H1 (cell line): ENCODE measurements around the gene SAMD9. TPM values are rescaled to one million over a fixed set of nuclear protein-coding genes. Genes with fewer than 3 reads are reported as not detected.

Source experiments
- CTCF ChIA-PET: fragments of 300-600 bp; sonication (Branson Sonifier 250); formaldehyde crosslinking; loops from one replicate; lab custom pipeline; 2021; ENCODE audit not compliant: partially characterized antibody; lab: Charles Lee
- POLR2A ChIA-PET: fragments of 300-600 bp; sonication (Branson Sonifier 250); formaldehyde crosslinking; loops from one replicate; lab custom pipeline; 2021; ENCODE audit warnings: inconsistent platforms; ENCODE audit not compliant: partially characterized antibody; lab: Charles Lee
- DNase-seq, 2 experiments: peaks; one replicate each; pipeline versions ENCODE4 v3.0.0 to v3.0.0-alpha.2; 2010 to 2022; ENCODE audit warnings: low spot score in 2 of 2, low read depth in 1 of 2, mixed read lengths in 1 of 2
- FAIRE-seq: peaks from 2 replicates; lab custom pipeline; 2011; peaks lifted over from hg19 to GRCh38; lab: Jason Lieb, UNC
- H2AFZ ChIP-seq: 2 replicates; pipeline ENCODE4 v1.8.1; 2012; ENCODE audit warnings: low read length, inconsistent platforms
- H2AK5ac ChIP-seq: 2 replicates; pipeline ENCODE4 v1.6.1; 2013; ENCODE audit warnings: low read depth, low read length
- H2BK120ac ChIP-seq: replicated peaks from 2 replicates; pipeline ENCODE3; 2013; ENCODE audit warnings: low read depth, low read length, inconsistent platforms
- H2BK12ac ChIP-seq: 2 replicates; pipeline ENCODE4 v1.6.1; 2013; ENCODE audit warnings: low read depth, low read length
- H2BK15ac ChIP-seq: 2 replicates; pipeline ENCODE4 v1.6.1; 2013; ENCODE audit warnings: low read length
- H2BK20ac ChIP-seq: 2 replicates; pipeline ENCODE4 v1.6.1; 2013; ENCODE audit warnings: low read length
- H2BK5ac ChIP-seq: 2 replicates; pipeline ENCODE4 v1.6.1; 2013; ENCODE audit warnings: low read depth, low read length
- H3K14ac ChIP-seq: 2 replicates; pipeline ENCODE4 v1.6.1; 2013; ENCODE audit warnings: inconsistent platforms; ENCODE audit not compliant: insufficient read length
- H3K18ac ChIP-seq: 2 replicates; pipeline ENCODE4 v1.6.1; 2013; ENCODE audit warnings: low read length; ENCODE audit errors: extremely low read depth
- H3K23ac ChIP-seq: 2 replicates; pipeline ENCODE4 v1.6.1; 2013; ENCODE audit warnings: inconsistent platforms; ENCODE audit not compliant: insufficient read length
- H3K23me2 ChIP-seq: 2 replicates; pipeline ENCODE4 v1.6.1; 2013; ENCODE audit warnings: low read depth, low read length
- H3K27ac ChIP-seq: 2 replicates; pipeline ENCODE4 v1.6.1; 2011; ENCODE audit warnings: low read depth, low read length, inconsistent platforms
- H3K27me3 ChIP-seq, 4 experiments: replicated peaks in 1 of 4; 1 replicate in 1 of 4; 2 replicates in 3 of 4; pipeline versions ENCODE4 v1.6.1 to v1.8.1; 2011 to 2013; ENCODE audit warnings: low read length in 3 of 4, mild to moderate bottlenecking in 3 of 4, inconsistent platforms in 2 of 4, mixed read lengths in 2 of 4, moderate library complexity in 1 of 4; ENCODE audit not compliant: control insufficient read depth in 3 of 4, insufficient read depth in 3 of 4; ENCODE audit errors: extremely low read depth in 1 of 4
- H3K36me3 ChIP-seq, 4 experiments: 2 replicates each; pipeline versions ENCODE4 v1.6.1 to v1.8.1; 2011 to 2013; ENCODE audit warnings: mild to moderate bottlenecking in 4 of 4, low read length in 3 of 4, moderate library complexity in 2 of 4, control low read depth in 1 of 4, inconsistent platforms in 1 of 4; ENCODE audit not compliant: insufficient read depth in 4 of 4, control insufficient read depth in 2 of 4
- H3K4ac ChIP-seq: replicated peaks from 2 replicates; pipeline ENCODE3; 2013; ENCODE audit warnings: low read length, low read depth, mixed read lengths, inconsistent platforms; ENCODE audit not compliant: insufficient read length
- H3K4me1 ChIP-seq, 4 experiments: replicated peaks in 1 of 4; 1 replicate in 1 of 4; 2 replicates in 3 of 4; pipeline versions ENCODE4 v1.6.1 to v1.8.1; 2011 to 2013; ENCODE audit warnings: low read length in 3 of 4, inconsistent platforms in 2 of 4, mixed read lengths in 1 of 4; ENCODE audit not compliant: insufficient read depth in 4 of 4, control insufficient read depth in 3 of 4
- H3K4me2 ChIP-seq, 2 experiments: 2 replicates each; pipeline versions ENCODE4 v1.6.1 to v1.8.1; 2011 to 2013; ENCODE audit warnings: low read depth in 2 of 2, low read length in 2 of 2, control low read depth in 1 of 2, inconsistent platforms in 1 of 2, mild to moderate bottlenecking in 1 of 2; ENCODE audit not compliant: insufficient read depth in 1 of 2
- H3K4me3 ChIP-seq, 4 experiments: fragments of 200-600, 300-600 bp in 1 of 4; sonication (generic), shearing (Covaris generic), sonication (Bioruptor Twin) in 1 of 4; 2 replicates each; pipeline versions ENCODE4 v1.5.1 to v1.8.1; 2011 to 2016; ENCODE audit warnings: low read length in 4 of 4, low read depth in 3 of 4, control low read depth in 2 of 4, inconsistent platforms in 2 of 4, mild to moderate bottlenecking in 2 of 4, mixed read lengths in 1 of 4, moderate library complexity in 1 of 4; ENCODE audit not compliant: insufficient read depth in 2 of 4; ENCODE audit errors: extremely low read depth in 1 of 4
- H3K56ac ChIP-seq: replicated peaks from 2 replicates; pipeline ENCODE3; 2013; ENCODE audit warnings: low read depth, mild to moderate bottlenecking, mixed read lengths, low read length, inconsistent platforms; ENCODE audit not compliant: insufficient read length
- H3K79me1 ChIP-seq: 2 replicates; pipeline ENCODE4 v1.6.1; 2013; ENCODE audit warnings: low read depth, low read length, control low read depth
- H3K79me2 ChIP-seq, 2 experiments: 2 replicates each; pipeline versions ENCODE4 v1.6.1 to v1.8.1; 2012 to 2013; ENCODE audit warnings: low read length in 2 of 2, mild to moderate bottlenecking in 2 of 2, inconsistent platforms in 1 of 2; ENCODE audit not compliant: insufficient read depth in 2 of 2, control insufficient read depth in 1 of 2
- H3K9ac ChIP-seq, 4 experiments: replicated peaks in 1 of 4; 1 replicate in 1 of 4; 2 replicates in 3 of 4; pipeline versions ENCODE4 v1.6.1 to v1.8.1; 2011 to 2013; ENCODE audit warnings: low read depth in 3 of 4, low read length in 3 of 4, control low read depth in 2 of 4, mild to moderate bottlenecking in 2 of 4, moderate library complexity in 2 of 4, inconsistent platforms in 1 of 4; ENCODE audit errors: extremely low read depth in 1 of 4
- H3K9me3 ChIP-seq, 2 experiments: 2 replicates each; pipeline versions ENCODE4 v1.6.1 to v1.8.1; 2012 to 2013; ENCODE audit warnings: mild to moderate bottlenecking in 2 of 2, moderate library complexity in 2 of 2, control low read depth in 1 of 2, inconsistent platforms in 1 of 2, low read depth in 1 of 2, low read length in 1 of 2, mixed read lengths in 1 of 2; ENCODE audit not compliant: insufficient read depth in 2 of 2
- H4K20me1 ChIP-seq, 2 experiments: replicated peaks in 1 of 2; 2 replicates each; pipeline versions ENCODE3 to v1.8.1; 2011 to 2013; ENCODE audit warnings: inconsistent platforms in 2 of 2, low read length in 2 of 2, mild to moderate bottlenecking in 1 of 2; ENCODE audit not compliant: insufficient read depth in 2 of 2, control insufficient read depth in 1 of 2
- H4K5ac ChIP-seq: 2 replicates; pipeline ENCODE4 v1.6.1; 2013; ENCODE audit warnings: low read length, low read depth, mixed read lengths, inconsistent platforms; ENCODE audit not compliant: insufficient read length
- H4K8ac ChIP-seq: 2 replicates; pipeline ENCODE4 v1.8.0; 2013; ENCODE audit warnings: mild to moderate bottlenecking, moderate library complexity, low read length, inconsistent platforms; ENCODE audit not compliant: insufficient read depth; ENCODE audit errors: extremely low read depth
- H4K91ac ChIP-seq: replicated peaks from 2 replicates; pipeline ENCODE3; 2013; ENCODE audit warnings: low read length, mixed read lengths, inconsistent platforms; ENCODE audit not compliant: insufficient read length
- CTBP2 ChIP-seq: IDR thresholded peaks from 2 replicates; pipeline ENCODE4 v1.7.0; 2011; ENCODE audit warnings: borderline replicate concordance, mild to moderate bottlenecking, moderate library complexity, mixed read lengths, low read length; ENCODE audit not compliant: insufficient read depth, insufficient read length
- WGBS, 2 experiments: shearing (Covaris generic) in 1 of 2; methylation state at CpG; one replicate each; pipeline versions ENCODE4 v1.1.6 to v1.1.7; 2013 to 2015; ENCODE audit warnings: low lambda C conversion rate in 2 of 2, mixed read lengths in 2 of 2, inconsistent platforms in 1 of 2, low coverage in 1 of 2, missing lambda C conversion rate in 1 of 2; ENCODE audit not compliant: insufficient replicate concordance in 2 of 2, insufficient coverage in 1 of 2, insufficient read length in 1 of 2; ENCODE audit errors: extremely low coverage in 1 of 2, missing lambda C conversion rate in 1 of 2; 5-methylcytosine and 5-hydroxymethylcytosine counted together
- polyA plus RNA-seq, 7 experiments: library from polyadenylated mRNA; depleted of rRNA in 3 of 7; stranded (reverse) in 5 of 7; unstranded in 2 of 7; fragments of >200 nt in 5 of 7; fragments of 200-250 nt in 2 of 7; gene quantifications; 1 replicate in 5 of 7; 2 replicates in 1 of 7; 4 replicates in 1 of 7; pipeline versions ENCODE4 v1.2.1 to v1.2.3, GENCODE V29; 2011 to 2013; ENCODE audit warnings: missing spikeins in 2 of 7, mixed read lengths in 2 of 7
- total RNA-seq: library from RNA; stranded (reverse); fragmentation: NEBNext Ultra II Directional; extraction: Animal tissue kit (Norgen Biotek cat#: 25700); gene quantifications from 2 replicates; pipeline ENCODE4 v1.2.1, GENCODE V29; 2021

Gene SAMD9
- total and polyA plus RNA-seq, 2 of the 8 experiments (the other 6 are each of a cell fraction or from before 2014, with no cell fraction given), result 0.02 TPM; not detected in 1

GRCh38 chr7:93062599-93062998 is 55.2 kb downstream of the SAMD9 start:
- TF ChIP-seq CTBP2, result no peak
- TF ChIP-seq, all 59 proteins: peak for 0
- H3K23me2 ChIP-seq, result no peaks in the 10 kb centered on the region; the same call in 1 of the 2 replicates
- no peak overlapping the region for H4K8ac ChIP-seq
- no peaks in the 10 kb centered on the region for H4K20me1 ChIP-seq
- no peak overlapping the region for H4K91ac ChIP-seq
- H3K79me1 ChIP-seq, result no peaks in the 10 kb centered on the region
- H3K4me2 ChIP-seq, result no peak overlapping the region
- H3K36me3 ChIP-seq, result no peaks in the 10 kb centered on the region
- FAIRE-seq (no peak), DNase-seq (no peak)
- no peak overlapping the region for H2BK5ac ChIP-seq
- ChIA-PET POLR2A (no interaction called here), CTCF (interaction anchor here (0.9 to 1.3 kb wide), 3 partner anchors 8 to 183 kb away, joined by 3 to 4 read pairs (median 4); no protein-coding TSS in a partner anchor)
- H3K27me3 ChIP-seq, result no peaks in the 10 kb centered on the region; a peak in 1 of 7 replicates
- no peak overlapping the region for H3K9ac ChIP-seq
- no peak overlapping the region for H3K56ac ChIP-seq
- H2AFZ ChIP-seq, result peak overlapping the region; percentile 43; the same call in 1 of the 2 replicates
- no peaks in the 10 kb centered on the region for H3K9me3 ChIP-seq
- WGBS, 2 experiments, result 87% methylated on average over 4 of the region's 4 CpGs; no CpG with 5 or more reads in 1 of the 2 experiments
- no peak overlapping the region for H3K18ac ChIP-seq
- H2BK12ac ChIP-seq, result no peak overlapping the region
- H3K27ac ChIP-seq, result no peak overlapping the region
- H3K4me3 ChIP-seq, result no peak overlapping the region
- peaks cover 0 to 3% (median 0%) of the 10 kb centered on the region in 4 experiments; a peak in 1 of 7 replicates for H3K4me1 ChIP-seq
- H3K14ac ChIP-seq, result no peak overlapping the region
- no peak overlapping the region for H3K23ac ChIP-seq
- H4K5ac ChIP-seq, result no peak overlapping the region
- no peak overlapping the region for H2BK15ac ChIP-seq
- H2BK120ac ChIP-seq, result no peak overlapping the region
- no peak overlapping the region for H3K4ac ChIP-seq
- no peak overlapping the region for H2AK5ac ChIP-seq
- no peak overlapping the region for H2BK20ac ChIP-seq
- H3K79me2 ChIP-seq, result no peaks in the 10 kb centered on the region
